CD4-positive, alpha-beta T cell treated with Interleukin-6 for 4 hours (primary cell): ENCODE data around the gene OR9A2.

Source experiments
- DNase-seq: peaks from one replicate; pipeline ENCODE4 v3.0.0-alpha.2; 2020; ENCODE audit warnings: mixed read lengths

The OR9A2 gene

GRCh38 chr7:143027032-143027431 is at the start of gene OR9A2:
Gene OR9A2 (minus strand): TSS chr7:143027132. CDS start chr7:143027132, 0 bp downstream.
- DNase-seq = no peak

- no peak for DNase-seq
Observed at GRCh38 chr7:143074141-143074540, 47.2 kb upstream of the OR9A2 start.

GRCh38 chr7:143073556-143073955 is 46.6 kb upstream of the OR9A2 start:
- DNase-seq = no peak

- DNase-seq = no peak
Observed at GRCh38 chr7:143069912-143070500, 43.1 kb upstream of the OR9A2 start.

GRCh38 chr7:143068446-143068845 is 41.5 kb upstream of the OR9A2 start:
- no peak for DNase-seq

- DNase-seq = no peak
Observed at GRCh38 chr7:143063741-143064140, 36.8 kb upstream of the OR9A2 start.

GRCh38 chr7:143055754-143056153 is 28.8 kb upstream of the OR9A2 start:
- no peak for DNase-seq

GRCh38 chr7:143054621-143055020 is 27.7 kb upstream of the OR9A2 start:
- DNase-seq = no peak

GRCh38 chr7:143052041-143052440 is 25.1 kb upstream of the OR9A2 start, which contains the start of gene OR6V1:
Gene OR6V1 (plus strand): TSS chr7:143052341. CDS start chr7:143052341, 0 bp downstream.
- no peak for DNase-seq

GRCh38 chr7:143050931-143051330 is 24.0 kb upstream of the OR9A2 start:
- no peak for DNase-seq

GRCh38 chr7:143049362-143049761 is 22.4 kb upstream of the OR9A2 start:
- DNase-seq = no peak

- DNase-seq = no peak
Observed at GRCh38 chr7:143048827-143049226, 21.9 kb upstream of the OR9A2 start.

GRCh38 chr7:143047326-143047725 is 20.4 kb upstream of the OR9A2 start:
- DNase-seq = no peak

GRCh38 chr7:143046426-143046851 is 19.5 kb upstream of the OR9A2 start:
- no peak for DNase-seq

GRCh38 chr7:143043391-143043790 is 16.5 kb upstream of the OR9A2 start:
- no peak for DNase-seq

GRCh38 chr7:143042790-143043271 is 15.9 kb upstream of the OR9A2 start:
- DNase-seq = no peak

GRCh38 chr7:143042159-143042789 is 15.3 kb upstream of the OR9A2 start:
- DNase-seq = no peak

GRCh38 chr7:143041346-143041745 is 14.4 kb upstream of the OR9A2 start:
- DNase-seq = no peak

- DNase-seq = no peak
Observed at GRCh38 chr7:143040209-143040715, 13.3 kb upstream of the OR9A2 start.

- DNase-seq = no peak
Observed at GRCh38 chr7:143038635-143039034, 11.7 kb upstream of the OR9A2 start.

GRCh38 chr7:143027683-143028082 is 751 bp upstream of the OR9A2 start:
- DNase-seq = no peak

GRCh38 chr7:143025371-143025770 is 1.6 kb downstream of the OR9A2 start:
- DNase-seq = no peak

GRCh38 chr7:143023047-143023446 is 3.9 kb downstream of the OR9A2 start:
- DNase-seq = no peak

GRCh38 chr7:143018931-143019330 is 8.0 kb downstream of the OR9A2 start:
- DNase-seq = no peak
